DMS53 treated with DMSO at 0.1 percent for 48 hours (cell line): Measurements from ENCODE around the gene PHF20.
"Not testable (repeated sequence)": the region's sequence is repeated elsewhere in the genome, so short reads cannot be mapped to it uniquely, and the experiment has no call there.

Experiments used
- DNase-seq: peaks from one replicate; lab custom pipeline; 2025; ENCODE audit not compliant: unreplicated experiment; lab: John Stamatoyannopoulos, UW

The PHF20 gene

GRCh38 chr20:35776513-35777101 is 4.8 kb downstream of the PHF20 start:
- DNase-seq = peak; percentile 61

GRCh38 chr20:35783811-35784210 is 12.0 kb downstream of the PHF20 start:
- not testable (repeated sequence) for DNase-seq

- not testable (repeated sequence) for DNase-seq
Measured at GRCh38 chr20:35785541-35785940, 13.7 kb downstream of the PHF20 start.

- peak; percentile 75 for DNase-seq
Measured at GRCh38 chr20:35788796-35789195, 17.0 kb downstream of the PHF20 start.

- no peak for DNase-seq
Measured at GRCh38 chr20:35791097-35791496, 19.3 kb downstream of the PHF20 start.

GRCh38 chr20:35791821-35792220 is 20.0 kb downstream of the PHF20 start:
- no peak for DNase-seq

- no peak for DNase-seq
Measured at GRCh38 chr20:35792740-35793139, 20.9 kb downstream of the PHF20 start.

DNA sequence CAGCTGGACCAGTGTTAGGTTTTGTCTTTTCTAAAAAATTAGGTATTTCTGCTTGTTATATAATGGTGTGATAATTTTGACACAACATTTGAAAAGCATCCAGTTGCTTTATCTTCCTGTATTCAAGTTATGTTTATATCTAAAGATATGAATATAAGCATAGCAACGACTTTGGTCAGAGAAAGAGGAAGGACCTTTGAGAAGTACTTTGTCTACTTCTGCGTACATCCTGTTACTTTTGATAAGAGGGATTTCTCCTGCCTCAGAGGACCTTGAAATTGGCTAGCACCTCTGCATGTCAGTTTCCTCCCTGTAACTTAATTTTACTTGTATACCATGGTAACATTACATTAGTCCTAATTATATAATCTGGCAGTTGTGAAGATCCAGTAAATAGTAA is 24.8 kb downstream of the PHF20 start:
- DNase-seq = no peak

- no peak for DNase-seq
Measured at GRCh38 chr20:35801865-35802264, 30.1 kb downstream of the PHF20 start.

- DNase-seq = no peak
Measured at GRCh38 chr20:35806075-35806474, 34.3 kb downstream of the PHF20 start.

DNA sequence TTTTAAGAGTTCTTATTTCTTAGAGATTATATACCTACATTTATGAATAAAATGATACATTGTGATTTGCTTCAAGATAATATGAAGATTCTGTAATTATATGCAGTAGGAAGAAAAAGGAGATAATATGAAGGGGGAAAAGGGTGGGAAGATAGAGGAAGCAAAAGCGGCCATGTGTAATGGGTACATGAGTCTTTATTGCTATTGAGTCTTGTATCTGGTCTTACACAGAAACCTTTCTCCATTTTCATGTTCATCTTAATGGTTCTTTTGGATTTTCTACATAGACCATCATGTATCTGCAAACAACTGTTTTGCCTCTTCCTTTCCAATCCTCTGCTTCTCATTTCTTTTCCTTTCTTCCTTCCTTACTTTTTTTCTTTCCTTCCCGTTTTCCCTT is 36.1 kb downstream of the PHF20 start:
- no peak for DNase-seq

DNA sequence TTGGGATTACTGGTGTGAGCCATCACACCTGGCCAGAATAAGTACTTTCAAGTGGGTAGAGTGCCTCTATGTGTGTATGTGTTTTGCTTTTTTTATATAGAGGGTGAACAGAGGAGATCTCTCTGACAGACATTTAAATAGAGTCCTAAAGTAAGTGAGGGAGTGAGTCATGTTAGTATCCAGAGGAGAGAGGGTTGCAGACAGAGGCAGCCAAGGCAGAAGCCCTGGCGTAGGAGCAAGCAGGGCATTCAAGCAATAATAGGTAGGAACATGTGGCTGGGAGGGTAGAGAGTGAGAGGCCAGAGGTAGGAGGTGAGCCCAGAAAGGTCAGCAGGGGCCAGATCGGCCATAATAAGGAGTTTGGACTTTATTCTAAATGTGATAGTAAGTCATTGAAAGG is 48.9 kb downstream of the PHF20 start:
- no peak for DNase-seq

GRCh38 chr20:35821807-35822242 is 50.0 kb downstream of the PHF20 start:
- DNase-seq = no peak

- DNase-seq = no peak
Measured at GRCh38 chr20:35823147-35823546, 51.3 kb downstream of the PHF20 start.

DNA sequence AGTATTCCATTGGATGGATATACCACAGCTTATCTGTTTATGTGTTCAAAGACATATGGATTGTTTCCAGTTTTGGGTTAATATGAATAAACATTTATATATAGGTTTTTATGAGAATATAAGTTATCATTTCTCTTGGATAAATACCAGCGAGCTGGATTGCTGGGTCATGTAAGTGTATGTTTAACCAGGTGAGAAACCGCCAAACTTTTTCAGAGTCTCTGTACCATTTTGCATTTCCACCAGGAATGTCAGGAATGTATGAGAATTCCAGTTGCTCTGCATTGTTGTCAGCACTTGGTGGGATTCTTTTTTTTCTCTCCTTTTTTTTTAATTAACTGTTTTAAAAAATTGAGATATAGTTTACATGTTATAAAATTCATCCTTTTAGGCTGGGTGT is 52.1 kb downstream of the PHF20 start:
- DNase-seq = no peak

DNA sequence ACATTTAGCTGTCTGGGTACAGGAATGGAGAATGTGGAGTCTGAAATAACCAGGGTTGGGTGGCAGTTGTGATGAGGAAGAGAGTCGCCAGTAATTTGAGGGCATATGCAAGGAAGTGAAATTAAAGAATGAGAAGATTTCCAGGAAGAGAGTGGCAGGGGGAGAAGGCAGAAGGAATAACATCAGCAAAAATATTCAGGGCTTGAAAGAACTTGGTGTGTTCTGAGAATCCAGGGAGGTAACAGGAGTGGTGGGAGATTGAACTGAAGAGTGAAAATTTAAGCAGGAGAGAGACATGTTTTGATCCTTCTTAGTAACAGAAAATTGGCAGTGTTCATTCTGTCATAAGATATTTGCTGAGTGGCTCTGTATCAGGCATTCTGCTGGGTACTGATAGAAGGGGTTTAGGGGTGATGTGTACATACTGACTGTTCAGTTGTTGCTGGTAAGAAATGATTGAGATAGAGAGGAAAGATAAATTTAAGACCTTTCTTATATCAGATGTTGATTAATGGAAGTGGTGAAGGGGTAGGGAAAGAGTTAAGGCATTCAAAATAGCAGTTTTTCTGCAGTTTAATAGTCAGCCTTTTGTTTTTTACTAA is 54.7 kb downstream of the PHF20 start:
- DNase-seq = no peak

GRCh38 chr20:35828434-35828833 is 56.6 kb downstream of the PHF20 start:
- DNase-seq = no peak

GRCh38 chr20:35828916-35829315 is 57.1 kb downstream of the PHF20 start:
- no peak for DNase-seq

- no peak for DNase-seq
Measured at GRCh38 chr20:35830264-35830663, 58.4 kb downstream of the PHF20 start.

- DNase-seq = no peak
Measured at GRCh38 chr20:35831029-35831428, 59.2 kb downstream of the PHF20 start.

GRCh38 chr20:35831971-35832370 is 60.2 kb downstream of the PHF20 start:
- no peak for DNase-seq

GRCh38 chr20:35833241-35833640 is 61.4 kb downstream of the PHF20 start:
- no peak for DNase-seq

- no peak for DNase-seq
Measured at GRCh38 chr20:35837577-35838195, 65.9 kb downstream of the PHF20 start.
